Erythroblast (primary cell): ENCODE measurements around the gene BSG.

ENCODE experiments used
- GATA1 ChIP-seq: IDR thresholded peaks from 2 replicates; pipeline ENCODE4 v1.6.1; 2011; ENCODE audit warnings: low read depth, mild to moderate bottlenecking, control low read depth, low read length, moderate library complexity
- POLR2A ChIP-seq: IDR thresholded peaks from 2 replicates; pipeline ENCODE4 v1.6.1; 2011; ENCODE audit warnings: mild to moderate bottlenecking, low read length

DNA sequence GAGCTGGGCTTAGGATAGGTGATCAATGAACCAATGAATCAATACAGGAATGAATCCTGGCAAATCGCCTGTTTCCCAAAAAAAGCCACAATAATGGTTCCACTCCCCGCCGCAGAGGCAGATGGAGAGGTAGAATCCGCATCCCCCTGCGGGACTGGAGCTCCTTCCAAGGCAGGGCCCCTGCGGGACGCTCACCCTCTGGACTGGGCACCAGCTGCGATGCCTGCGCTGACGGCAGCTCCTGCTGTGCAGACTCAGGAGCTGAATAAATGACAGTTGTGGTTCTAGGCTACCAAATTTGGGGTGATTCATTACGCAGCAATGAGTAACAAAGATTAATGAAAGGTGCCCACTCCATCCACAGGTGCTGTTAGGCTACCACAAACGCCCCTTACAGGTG is 49.7 kb upstream of the BSG start:
- no peak for TF ChIP-seq POLR2A
- TF ChIP-seq GATA1, result no peak
